H1 (cell line): ENCODE data around the gene DMWD.
A peak's percentile ranks its signal among the peaks of the same experiment; 100 is the strongest.

ENCODE experiments used
- ATF3 ChIP-seq: IDR thresholded peaks from 2 replicates; pipeline ENCODE4 v1.6.1; 2011; ENCODE audit warnings: low read depth, mild to moderate bottlenecking, low read length; ENCODE audit not compliant: insufficient read depth
- BRCA1 ChIP-seq: IDR thresholded peaks from 2 replicates; pipeline ENCODE4 v1.6.1; 2012; ENCODE audit warnings: low read depth, low read length, improper control_type of control experiment
- CEBPB ChIP-seq: IDR thresholded peaks from 2 replicates; pipeline ENCODE4 v1.6.1; 2012; ENCODE audit warnings: low read depth, low read length
- CTCF ChIP-seq, 3 experiments: IDR thresholded peaks; 1 replicate in 2 of 3; 2 replicates in 1 of 3; pipeline versions ENCODE4 v1.5.1 to v1.6.1; 2011; ENCODE audit warnings: low read length in 3 of 3, mild to moderate bottlenecking in 3 of 3, inconsistent platforms in 2 of 3, low read depth in 1 of 3, moderate library complexity in 1 of 3; ENCODE audit not compliant: insufficient read depth in 1 of 3; ENCODE audit errors: control extremely low read depth in 1 of 3
- MAFK ChIP-seq: IDR thresholded peaks from 2 replicates; pipeline ENCODE4 v1.6.1; 2012; ENCODE audit warnings: low read depth, mild to moderate bottlenecking, improper control_type of control experiment, low read length
- POLR2A ChIP-seq, 2 experiments: IDR thresholded peaks; 1 replicate in 1 of 2; 2 replicates in 1 of 2; pipeline ENCODE4 v1.6.1; 2011; ENCODE audit warnings: low read depth in 2 of 2, low read length in 2 of 2, mild to moderate bottlenecking in 2 of 2; ENCODE audit errors: control extremely low read depth in 1 of 2
- POLR2AphosphoS5 ChIP-seq: IDR thresholded peaks from 2 replicates; pipeline ENCODE4 v1.6.1; 2011; ENCODE audit warnings: low read depth, low read length
- SP1 ChIP-seq: IDR thresholded peaks from 2 replicates; pipeline ENCODE4 v1.6.1; 2011; ENCODE audit warnings: low read depth, low read length
- TEAD4 ChIP-seq: IDR thresholded peaks from 2 replicates; pipeline ENCODE4 v1.6.1; 2012; ENCODE audit warnings: low read depth, low read length, inconsistent platforms, mixed read lengths

- TF ChIP-seq CTCF (IDR thresholded peaks at IDR 0.05; ENCODE audit: control extremely low read depth in 1 of 3, insufficient read depth in 1 of 3, low read depth in 1 of 3, low read length in 3 of 3) (0 out of 4 replicates have a peak, but pooled peaks of 1 of the 3 experiments have one; percentile 1), ATF3 (no peak), BRCA1 (no peak), POLR2A (IDR thresholded peaks at IDR 0.05; ENCODE audit: control extremely low read depth in 1 of 2, low read depth in 2 of 2, low read length in 2 of 2) (peak in 1 of 2 experiments; percentile 63; a peak in 2 of 3 replicates), SP1 (no peak), POLR2AphosphoS5 (no peak; the same call in 1 of the 2 replicates), TEAD4 (no peak), CEBPB (no peak), MAFK (no peak)
These were observed 22.3 kb upstream of the DMWD start, which contains the start of gene RSPH6A for GRCh38 chr19:45814851-45815480.
